GM21447 (cell line): ENCODE measurements around the gene NDUFS6.

Source experiments
- ATAC-seq: cut with Tn5 transposase; IDR thresholded peaks from one replicate; pipeline ENCODE4 v1.9.1; 2021; ENCODE audit not compliant: unreplicated experiment

The NDUFS6 gene

DNA sequence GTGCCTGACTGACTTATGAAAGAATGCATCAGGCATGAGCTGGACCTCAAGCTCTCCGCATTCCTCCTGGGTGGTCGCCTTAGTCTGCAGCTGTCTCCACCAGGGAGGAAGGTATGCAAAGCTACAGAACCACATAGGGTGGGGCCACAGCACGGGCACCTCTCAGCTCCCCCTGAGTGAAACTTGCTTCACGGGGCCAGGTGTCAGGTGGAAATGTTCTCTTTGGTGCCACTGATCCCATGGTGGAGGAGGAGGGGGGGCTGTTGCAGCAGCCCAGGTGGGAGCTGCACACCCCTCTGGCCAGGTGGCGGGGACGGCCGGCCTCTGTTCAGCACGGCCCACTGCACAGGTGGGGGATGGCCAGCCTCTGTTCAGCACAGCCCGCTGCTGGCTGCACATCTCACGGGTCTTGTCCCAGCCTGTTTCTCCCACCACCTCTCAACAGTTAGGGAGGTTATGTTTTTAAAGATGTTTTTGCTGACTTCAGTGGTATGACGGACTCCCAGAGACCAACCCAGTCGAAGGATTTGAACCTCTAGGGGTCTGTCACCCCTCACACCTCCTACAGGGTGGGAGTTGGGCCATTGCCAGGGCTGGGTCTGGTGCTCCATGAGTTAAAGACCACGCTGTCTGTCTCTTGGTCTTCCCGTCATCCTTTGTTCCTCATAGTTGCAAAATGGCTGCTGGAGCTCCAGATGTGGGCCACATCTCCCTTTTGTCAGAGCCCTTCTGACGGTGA lies 35.9 kb upstream of the NDUFS6 start:
- no peak for ATAC-seq

GRCh38 chr5:1765880-1766235 lies 35.3 kb upstream of the NDUFS6 start:
- no peak for ATAC-seq

GRCh38 chr5:1767524-1768282 lies 33.5 kb upstream of the NDUFS6 start:
- no peak for ATAC-seq

- no peak for ATAC-seq
Observed at GRCh38 chr5:1768283-1769000, 32.8 kb upstream of the NDUFS6 start.

DNA sequence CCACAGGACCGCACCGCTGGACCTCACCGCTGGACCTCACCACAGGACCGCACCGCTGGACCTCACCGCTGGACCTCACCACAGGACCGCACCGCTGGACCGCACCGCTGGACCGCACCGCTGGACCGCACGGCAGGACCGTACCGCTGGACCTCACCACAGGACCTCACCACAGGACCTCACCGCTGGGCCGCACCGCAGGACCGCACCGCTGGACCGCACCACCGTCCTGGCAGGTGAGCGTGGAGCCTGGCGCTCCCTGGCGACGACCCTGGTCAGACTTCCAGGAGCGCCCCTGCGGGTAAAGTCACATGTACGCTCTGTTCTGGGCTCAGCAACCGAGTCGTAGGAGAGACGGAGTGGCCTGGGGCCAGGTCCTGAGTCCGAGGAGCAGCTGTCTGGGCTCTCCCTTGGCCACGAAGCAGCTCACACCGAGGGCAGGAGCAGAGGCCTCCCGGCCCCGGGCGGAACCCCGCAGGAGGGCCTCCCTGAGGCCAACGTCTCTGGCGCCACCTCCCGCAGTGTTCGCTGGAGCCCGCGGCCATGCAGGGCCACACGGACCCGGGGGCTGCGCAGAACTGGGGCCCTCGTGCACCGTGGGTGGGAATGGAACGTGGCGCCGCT lies 32.1 kb upstream of the NDUFS6 start:
- ATAC-seq, result no peak

DNA sequence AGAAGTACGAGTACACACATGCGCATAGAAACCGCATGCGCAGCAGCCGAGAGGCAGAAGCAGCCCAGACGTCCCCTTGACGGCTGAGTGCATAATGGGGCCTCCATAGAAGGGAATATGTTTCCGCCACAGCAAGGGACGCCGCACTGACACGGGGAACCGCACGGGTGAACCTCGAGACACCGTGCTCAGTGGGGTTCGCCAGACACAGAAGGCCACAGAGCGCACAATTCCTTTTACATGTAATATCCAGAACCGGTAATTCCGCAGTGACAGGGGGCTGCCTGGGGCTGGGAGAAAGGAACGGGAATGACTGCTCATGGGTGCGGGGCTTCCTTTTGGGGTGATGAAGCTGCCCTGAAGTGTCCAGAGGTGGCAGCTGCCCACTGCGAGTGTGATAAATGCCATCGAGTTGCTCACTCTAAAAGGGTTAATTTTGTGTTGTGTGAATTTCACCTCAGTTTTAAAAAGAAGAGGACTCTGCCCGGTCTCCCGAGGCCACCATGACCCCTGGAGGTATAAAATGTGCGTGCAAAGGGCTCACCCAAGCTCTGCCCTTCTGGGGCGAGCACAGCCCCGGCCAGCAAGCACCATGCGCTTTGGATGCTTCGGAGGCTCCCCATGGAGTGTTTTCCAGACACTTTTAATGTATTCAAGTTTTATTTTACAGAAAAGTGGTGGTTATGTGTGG lies 31.3 kb upstream of the NDUFS6 start:
- ATAC-seq, result no peak

DNA sequence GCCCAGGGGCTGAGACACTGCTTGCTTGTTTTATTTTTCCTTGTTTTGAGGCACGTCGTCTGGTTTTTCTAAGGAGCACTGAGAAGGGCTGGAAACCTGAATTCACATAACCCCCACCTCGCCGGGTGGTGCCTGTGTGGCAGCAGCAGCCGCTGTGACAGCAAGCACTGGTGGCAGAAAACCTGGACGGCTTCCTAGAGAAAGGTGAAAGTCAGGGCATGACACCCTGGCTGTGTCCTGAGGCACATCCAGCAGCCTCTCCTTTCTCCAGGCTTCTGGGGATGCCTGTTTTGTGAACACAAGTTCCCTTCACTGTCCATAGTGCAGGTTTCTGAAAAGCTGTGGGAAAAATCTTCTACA lies 30.8 kb upstream of the NDUFS6 start:
- ATAC-seq, result no peak

DNA sequence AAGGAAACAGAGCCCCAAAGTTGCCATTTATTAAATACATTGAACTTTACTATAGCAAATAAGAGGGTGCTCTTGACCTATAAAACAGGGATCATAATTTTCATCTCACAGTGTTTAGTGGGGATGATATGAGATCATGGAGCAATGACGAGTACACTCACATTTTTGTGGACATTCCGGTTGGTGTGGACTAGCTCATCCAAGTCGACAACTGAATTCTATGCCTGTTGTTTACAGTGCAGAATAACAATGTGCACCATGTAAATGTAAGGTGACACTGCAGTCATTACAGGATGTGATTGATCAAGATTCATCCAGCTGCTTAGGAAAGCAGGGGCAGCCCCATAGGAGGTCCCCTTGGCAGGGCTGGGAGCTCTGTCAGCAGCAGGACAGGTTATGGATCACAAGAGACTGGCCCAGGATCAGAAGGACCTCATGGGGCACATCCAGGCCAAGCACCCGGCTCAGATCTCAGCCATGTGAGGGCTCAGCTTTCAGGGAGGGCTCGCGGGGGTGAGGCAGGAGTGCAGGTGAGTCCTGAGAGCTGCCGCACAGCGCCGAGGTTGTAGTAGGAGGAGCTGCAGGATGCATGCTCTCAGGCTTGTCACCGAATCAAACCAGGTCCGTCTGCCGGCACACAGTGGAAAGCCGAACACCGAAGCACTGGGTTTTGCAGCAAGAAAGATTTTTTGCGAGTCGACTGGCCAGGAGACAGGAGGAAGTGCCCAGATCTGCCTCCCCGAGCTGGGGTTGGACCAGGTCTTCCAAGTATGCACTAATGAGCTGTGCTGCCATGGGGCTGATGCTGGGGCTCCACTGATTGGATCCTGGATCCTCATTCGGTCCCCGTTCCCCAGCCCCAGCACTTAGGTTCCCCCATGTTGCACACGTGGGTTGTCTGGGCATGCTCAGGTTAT lies 29.8 kb upstream of the NDUFS6 start:
- ATAC-seq, result no peak

DNA sequence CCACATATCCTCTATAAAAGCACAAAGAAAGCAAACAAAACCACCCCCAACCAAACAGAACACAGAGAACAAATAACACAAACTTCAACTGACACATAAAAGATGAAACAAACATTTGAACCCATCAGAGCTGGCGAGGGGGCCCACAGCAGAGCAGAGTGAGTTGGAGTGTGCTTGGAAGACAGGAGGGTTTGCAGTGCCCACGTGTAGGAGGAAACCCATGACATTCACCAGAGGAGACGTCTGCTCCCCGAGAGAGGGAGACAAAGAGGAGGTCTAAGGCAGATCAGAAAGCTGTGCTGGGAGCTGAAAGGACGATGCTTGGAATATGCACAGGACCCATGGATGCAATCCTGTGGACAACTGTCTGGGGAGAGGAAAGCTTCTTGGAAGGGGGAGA lies 28.6 kb upstream of the NDUFS6 start:
- ATAC-seq, result peak; percentile 50

GRCh38 chr5:1776831-1777230 lies 24.4 kb upstream of the NDUFS6 start:
- no peak for ATAC-seq

DNA sequence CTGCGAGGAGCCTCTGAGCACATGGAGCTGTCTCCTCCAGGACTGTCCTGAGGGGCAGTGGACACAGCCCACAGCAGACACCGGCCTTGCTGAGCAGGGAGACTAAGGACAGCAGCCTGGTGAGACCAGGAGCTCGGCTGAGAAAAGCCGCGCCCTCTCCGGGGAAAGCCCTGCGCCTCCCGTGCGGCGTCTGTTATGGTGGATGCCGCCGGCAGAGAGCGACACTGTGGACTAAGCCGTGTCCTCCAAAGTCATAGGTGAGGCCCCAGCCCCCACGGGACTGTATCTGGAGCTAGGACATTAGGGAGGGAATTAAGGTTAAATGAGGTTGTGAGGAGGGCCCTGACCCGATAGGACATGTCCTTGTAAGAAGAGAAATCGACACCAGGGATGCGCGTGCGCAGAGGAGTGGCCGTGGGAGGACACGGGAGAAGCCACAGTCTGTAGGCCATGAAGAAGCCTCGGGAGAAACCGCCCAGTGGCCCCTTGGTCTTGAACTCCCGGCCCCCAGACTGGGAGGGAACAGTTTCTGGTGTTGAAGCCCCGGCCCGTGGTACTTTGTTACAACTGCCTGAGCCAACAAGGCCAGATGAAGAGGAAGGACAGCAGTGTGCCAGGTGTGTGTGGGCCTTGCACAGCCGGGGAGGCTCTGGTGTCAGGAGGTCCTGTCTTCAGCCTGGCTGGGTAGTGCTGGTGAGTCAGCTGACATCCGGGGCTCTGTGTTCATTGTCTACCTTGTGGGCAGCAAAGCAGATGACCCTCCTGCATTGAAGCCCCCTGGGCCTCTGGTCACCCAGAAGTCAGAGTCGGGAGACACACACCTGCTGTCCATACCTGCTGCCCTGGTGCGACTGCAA lies 23.7 kb upstream of the NDUFS6 start:
- ATAC-seq, result no peak

- no peak for ATAC-seq
Observed at GRCh38 chr5:1778138-1779020, 22.8 kb upstream of the NDUFS6 start.

- no peak for ATAC-seq
Observed at GRCh38 chr5:1779021-1779680, 22.1 kb upstream of the NDUFS6 start.

DNA sequence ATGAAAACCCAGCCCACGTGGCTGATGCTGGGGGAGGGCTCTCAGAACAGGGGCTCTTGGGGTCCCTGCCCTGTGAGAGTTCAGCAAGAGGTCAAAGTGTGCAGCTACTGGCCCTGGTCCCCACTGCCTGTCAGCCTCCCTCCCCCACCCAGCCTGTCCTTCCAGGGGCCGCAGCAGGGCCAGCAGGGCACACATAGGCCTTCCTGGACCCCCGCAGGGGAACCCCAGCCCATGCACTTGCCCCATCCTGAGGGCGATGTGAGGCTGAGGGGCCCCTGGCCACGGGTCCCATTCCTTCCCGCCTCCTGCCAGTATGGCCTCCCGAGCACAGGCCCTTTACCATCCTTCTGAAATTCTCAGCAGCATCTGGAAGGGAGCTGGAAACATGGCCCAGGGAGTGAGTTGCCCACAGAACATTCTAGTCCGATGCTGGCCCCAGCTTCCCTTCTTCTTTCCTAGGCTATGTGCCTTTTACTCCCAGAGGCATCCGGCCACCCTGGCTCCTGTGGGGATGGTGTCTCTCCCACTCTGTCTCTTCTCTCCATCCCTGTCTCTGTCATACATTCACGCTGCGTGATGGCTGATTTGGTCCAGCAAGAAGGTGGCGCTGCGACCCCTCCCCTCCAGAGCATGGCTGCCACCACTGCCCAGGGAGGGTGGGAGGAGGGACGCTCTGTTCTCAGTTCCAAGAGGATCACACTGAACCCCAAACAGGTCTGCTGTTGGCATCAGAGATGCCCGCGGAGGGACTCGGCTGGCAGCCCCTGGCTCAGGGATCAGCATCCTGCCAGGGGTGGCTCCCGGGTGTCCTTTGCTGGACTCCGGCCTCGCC lies 21.2 kb upstream of the NDUFS6 start:
- no peak for ATAC-seq

DNA sequence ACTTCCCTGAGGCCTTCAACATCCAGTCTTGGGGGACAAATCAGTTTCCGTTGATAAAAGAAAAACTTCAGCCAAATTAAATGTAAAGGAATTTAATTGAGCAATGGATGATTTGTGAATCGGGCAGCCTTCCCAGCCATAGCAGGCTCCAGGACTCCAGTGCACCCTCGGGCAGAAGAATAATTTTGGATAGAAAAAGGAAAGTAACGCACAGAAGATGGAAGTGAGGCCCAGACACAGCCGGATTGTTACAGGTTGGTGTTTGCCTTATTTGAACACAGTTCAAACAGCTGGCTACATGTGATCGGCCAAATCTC lies 20.6 kb upstream of the NDUFS6 start:
- ATAC-seq, result no peak

GRCh38 chr5:1781107-1781506 lies 20.1 kb upstream of the NDUFS6 start:
- no peak for ATAC-seq
